Natural killer cell (primary cell): Measurements from ENCODE around the gene GIPC1. TPM values are rescaled to one million over a fixed set of nuclear protein-coding genes. Genes with fewer than 3 reads are reported as not detected.

Source experiments
- ATAC-seq, 3 donors: fragments of 150-1000 bp in 2 of 3; fragments of 200-7000 bp in 1 of 3; cut with Tn5 transposase; 1 replicate in 1 of 3; 2 replicates in 2 of 3; pipeline ENCODE4 v1.10.0; 2021; ENCODE audit warnings: mild to moderate bottlenecking in 2 of 3, moderate library complexity in 2 of 3
- DNase-seq, 2 donors: peaks; one replicate each; pipeline versions ENCODE4 v3.0.0 to v3.0.0-alpha.2; 2013 to 2021; ENCODE audit warnings: mixed read lengths in 1 of 2
- H3K27ac ChIP-seq: one replicate; pipeline ENCODE4 v1.5.1; 2013; ENCODE audit warnings: mild to moderate bottlenecking, low read length
- H3K27me3 ChIP-seq: one replicate; pipeline ENCODE4 v1.6.1; 2013; ENCODE audit warnings: low read length; ENCODE audit not compliant: control insufficient read depth, insufficient read depth
- H3K36me3 ChIP-seq: one replicate; pipeline ENCODE4 v1.6.1; 2013; ENCODE audit warnings: low read length; ENCODE audit not compliant: control insufficient read depth, insufficient read depth
- H3K4me1 ChIP-seq: one replicate; pipeline ENCODE4 v1.6.1; 2013; ENCODE audit warnings: low read length; ENCODE audit not compliant: control insufficient read depth, insufficient read depth
- H3K4me3 ChIP-seq: one replicate; pipeline ENCODE4 v1.5.1; 2013; ENCODE audit warnings: low read length
- H3K9me3 ChIP-seq: one replicate; pipeline ENCODE4 v1.6.1; 2013; ENCODE audit warnings: low read length; ENCODE audit not compliant: control insufficient read depth, insufficient read depth
- H3K27ac Mint-ChIP-seq, 2 donors: one replicate each; pipeline ENCODE4 v1.8.0; 2022; ENCODE audit warnings: mild to moderate bottlenecking in 2 of 2, mixed read lengths in 2 of 2, moderate library complexity in 1 of 2
- H3K27me3 Mint-ChIP-seq, 2 donors: one replicate each; pipeline ENCODE4 v1.8.0; 2022; ENCODE audit warnings: low read depth in 2 of 2, mixed read lengths in 2 of 2
- H3K36me3 Mint-ChIP-seq: one replicate; pipeline ENCODE4 v1.8.0; 2022; ENCODE audit warnings: mixed read lengths
- H3K4me1 Mint-ChIP-seq, 2 donors: one replicate each; pipeline ENCODE4 v1.8.0; 2022; ENCODE audit warnings: mixed read lengths in 2 of 2
- H3K4me3 Mint-ChIP-seq: one replicate; pipeline ENCODE4 v1.8.0; 2022; ENCODE audit warnings: mild to moderate bottlenecking, moderate library complexity, mixed read lengths
- H3K9me3 Mint-ChIP-seq, 2 donors: one replicate each; pipeline ENCODE4 v1.8.0; 2022; ENCODE audit warnings: mixed read lengths in 2 of 2
- WGBS: methylation state at CpG from one replicate; pipeline ENCODE4 v1.1.7; 2013; ENCODE audit warnings: missing lambda C conversion rate; ENCODE audit not compliant: insufficient coverage; 5-methylcytosine and 5-hydroxymethylcytosine counted together
- intact Hi-C: fragments of 100-400 bp; cut with micrococcal nuclease; formaldehyde crosslinking; loops from one replicate; pipeline ENCODE4 v1.14.2; 2022
- total RNA-seq, 4 donors: library from RNA; stranded (reverse); fragments of 120-200 nt in 1 of 4; gene quantifications; one replicate each; pipeline versions ENCODE4 v1.2.3 to v1.2.4, GENCODE V29; 2013 to 2022
- TF ChIP-seq, protein P1 (sequence below): fragments of 200-600 bp; IDR thresholded peaks from one replicate; pipeline ENCODE4 v1.8.0; 2022; ENCODE audit warnings: antibody characterized with exemption

GIPC1 gene
- total RNA-seq, 3 donors from 2014 or later (not counting 1 experiment from before 2014, with no cell fraction given), result 25.3 to 34.5 (median 31.4) TPM

DNA sequence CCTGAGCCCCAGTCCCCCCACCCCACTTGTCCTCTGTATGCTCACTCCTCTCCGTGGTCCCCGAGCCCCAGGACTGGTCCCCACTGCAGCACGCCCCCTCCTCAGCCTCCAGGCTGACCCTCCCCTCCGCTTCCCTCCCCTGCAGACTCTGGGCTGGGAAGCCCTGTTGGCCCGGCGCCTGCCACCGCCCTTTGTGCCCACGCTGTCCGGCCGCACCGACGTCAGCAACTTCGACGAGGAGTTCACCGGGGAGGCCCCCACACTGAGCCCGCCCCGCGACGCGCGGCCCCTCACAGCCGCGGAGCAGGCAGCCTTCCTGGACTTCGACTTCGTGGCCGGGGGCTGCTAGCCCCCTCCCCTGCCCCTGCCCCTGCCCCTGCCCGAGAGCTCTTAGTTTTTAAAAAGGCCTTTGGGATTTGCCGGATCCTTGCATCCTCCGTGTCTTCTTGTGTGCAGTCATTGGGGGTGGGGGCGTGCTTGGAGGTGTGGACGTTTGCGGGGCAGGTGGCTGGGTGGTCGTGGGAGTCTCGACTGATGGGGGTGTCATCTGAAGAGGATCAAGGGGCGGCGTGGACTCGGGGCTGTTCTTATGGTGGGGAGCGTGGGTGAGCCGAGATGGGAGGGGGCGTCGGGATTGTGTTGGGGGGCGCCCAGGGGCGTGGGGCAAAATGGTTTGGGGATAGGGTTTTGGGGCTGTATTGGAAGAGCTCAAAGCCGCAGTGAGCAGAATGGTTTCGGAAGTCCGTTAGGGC is 24.3 kb downstream of the GIPC1 start:
- H3K4me3 Mint-ChIP-seq, result no peak overlapping the region
- peaks cover 0 to 11% of the 10 kb centered on the region in 2 donors for H3K27me3 Mint-ChIP-seq
- Histone ChIP-seq H3K4me1 (peaks cover 44% of the 10 kb centered on the region), H3K9me3 (no peaks in the 10 kb centered on the region), H3K36me3 (peaks cover 39% of the 10 kb centered on the region), H3K27me3 (peaks cover 11% of the 10 kb centered on the region), H3K27ac (no peak overlapping the region), H3K4me3 (no peak overlapping the region)
- no peak for ATAC-seq
- H3K4me1 Mint-ChIP-seq, result peaks cover 25 to 43% of the 10 kb centered on the region in 2 donors
- H3K36me3 Mint-ChIP-seq, result no peaks in the 10 kb centered on the region
- WGBS, result 79% methylated on average over 46 of the region's 46 CpGs
- peak in 1 of 2 donors; percentile 23 for DNase-seq
- TF ChIP-seq, protein P1, sequence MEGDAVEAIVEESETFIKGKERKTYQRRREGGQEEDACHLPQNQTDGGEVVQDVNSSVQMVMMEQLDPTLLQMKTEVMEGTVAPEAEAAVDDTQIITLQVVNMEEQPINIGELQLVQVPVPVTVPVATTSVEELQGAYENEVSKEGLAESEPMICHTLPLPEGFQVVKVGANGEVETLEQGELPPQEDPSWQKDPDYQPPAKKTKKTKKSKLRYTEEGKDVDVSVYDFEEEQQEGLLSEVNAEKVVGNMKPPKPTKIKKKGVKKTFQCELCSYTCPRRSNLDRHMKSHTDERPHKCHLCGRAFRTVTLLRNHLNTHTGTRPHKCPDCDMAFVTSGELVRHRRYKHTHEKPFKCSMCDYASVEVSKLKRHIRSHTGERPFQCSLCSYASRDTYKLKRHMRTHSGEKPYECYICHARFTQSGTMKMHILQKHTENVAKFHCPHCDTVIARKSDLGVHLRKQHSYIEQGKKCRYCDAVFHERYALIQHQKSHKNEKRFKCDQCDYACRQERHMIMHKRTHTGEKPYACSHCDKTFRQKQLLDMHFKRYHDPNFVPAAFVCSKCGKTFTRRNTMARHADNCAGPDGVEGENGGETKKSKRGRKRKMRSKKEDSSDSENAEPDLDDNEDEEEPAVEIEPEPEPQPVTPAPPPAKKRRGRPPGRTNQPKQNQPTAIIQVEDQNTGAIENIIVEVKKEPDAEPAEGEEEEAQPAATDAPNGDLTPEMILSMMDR, result no peak
- H3K9me3 Mint-ChIP-seq, result no peaks in the 10 kb centered on the region
- H3K27ac Mint-ChIP-seq, result peak overlapping the region; percentile 11 to 99
- intact Hi-C loops, result loop anchor here (1.0 to 10.0 kb wide), 2 partner anchors 12 to 587 kb away; no protein-coding TSS in a partner anchor

DNA sequence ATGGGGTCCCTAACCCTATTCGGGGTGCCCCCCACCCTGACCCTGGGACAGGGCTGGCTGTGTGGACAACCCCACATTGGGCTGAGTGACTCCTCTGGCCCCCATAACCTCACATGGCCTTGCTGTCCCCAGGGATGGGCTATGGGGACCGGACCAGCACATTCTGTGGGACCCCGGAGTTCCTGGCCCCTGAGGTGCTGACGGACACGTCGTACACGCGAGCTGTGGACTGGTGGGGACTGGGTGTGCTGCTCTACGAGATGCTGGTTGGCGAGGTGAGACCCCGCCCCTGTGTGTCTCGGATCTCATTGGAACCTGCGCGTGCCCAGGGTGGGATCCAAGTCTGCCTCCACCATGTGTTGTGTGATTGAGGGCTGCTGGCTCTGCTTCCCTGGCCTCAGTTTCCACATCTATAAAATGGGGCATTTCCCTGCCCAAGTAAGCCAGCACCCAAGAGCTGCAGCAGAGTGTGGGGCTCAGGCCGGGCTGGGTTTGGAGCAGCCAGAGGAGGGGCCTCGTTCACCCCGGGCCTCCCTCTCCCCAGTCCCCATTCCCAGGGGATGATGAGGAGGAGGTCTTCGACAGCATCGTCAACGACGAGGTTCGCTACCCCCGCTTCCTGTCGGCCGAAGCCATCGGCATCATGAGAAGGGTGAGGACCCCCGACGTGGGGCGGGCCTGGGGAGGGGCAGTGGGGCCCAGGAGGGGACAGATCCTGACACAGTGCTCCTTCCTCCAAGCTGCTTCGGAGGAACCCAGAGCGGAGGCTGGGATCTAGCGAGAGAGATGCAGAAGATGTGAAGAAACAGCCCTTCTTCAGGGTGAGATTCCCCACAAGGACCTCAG is 25.7 kb downstream of the GIPC1 start:
- Mint-ChIP-seq H3K27ac (no peak overlapping the region), H3K9me3 (no peaks in the 10 kb centered on the region), H3K4me1 (peaks cover 16 to 30% of the 10 kb centered on the region in 2 donors), H3K4me3 (peak overlapping the region; percentile 35), H3K36me3 (no peaks in the 10 kb centered on the region), H3K27me3 (peaks cover 0 to 11% of the 10 kb centered on the region in 2 donors)
- DNase-seq (no peak), ATAC-seq (no peak)
- intact Hi-C loops, result loop anchor here (10.0 kb wide), 1 partner anchor 585 kb away; no protein-coding TSS in a partner anchor
- Histone ChIP-seq H3K36me3 (peaks cover 48% of the 10 kb centered on the region), H3K27ac (no peak overlapping the region), H3K9me3 (no peaks in the 10 kb centered on the region), H3K4me1 (peaks cover 30% of the 10 kb centered on the region), H3K4me3 (no peak overlapping the region), H3K27me3 (peaks cover 11% of the 10 kb centered on the region)
- TF ChIP-seq, protein P1, result no peak
- WGBS, result 91% methylated on average over 32 of the region's 32 CpGs

DNA sequence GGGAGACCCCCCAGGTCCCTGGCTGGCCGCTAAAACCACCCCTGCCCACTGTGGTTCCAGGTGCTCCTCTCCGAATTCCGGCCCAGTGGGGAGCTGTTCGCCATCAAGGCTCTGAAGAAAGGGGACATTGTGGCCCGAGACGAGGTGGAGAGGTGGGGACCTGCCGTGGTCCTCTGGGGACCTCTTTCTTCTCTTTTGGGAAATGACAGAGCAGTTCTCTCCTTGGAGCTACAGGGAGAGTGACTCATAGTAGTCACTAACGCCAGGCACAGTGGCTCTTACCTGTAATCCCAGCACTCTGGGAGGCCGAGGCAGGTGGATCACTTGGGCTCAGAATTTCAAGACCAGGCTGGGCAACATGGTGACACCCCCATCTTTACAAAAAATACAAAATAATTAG is 28.1 kb downstream of the GIPC1 start:
- Histone ChIP-seq H3K4me1 (peaks cover 13% of the 10 kb centered on the region), H3K4me3 (no peak overlapping the region), H3K27me3 (no peaks in the 10 kb centered on the region), H3K9me3 (no peaks in the 10 kb centered on the region), H3K36me3 (peaks cover 70% of the 10 kb centered on the region), H3K27ac (no peak overlapping the region)
- DNase-seq (no peak), ATAC-seq (no peak)
- Mint-ChIP-seq H3K36me3 (no peaks in the 10 kb centered on the region), H3K9me3 (no peaks in the 10 kb centered on the region), H3K4me1 (peaks cover 8 to 13% of the 10 kb centered on the region in 2 donors), H3K27me3 (peaks cover 0 to 3% of the 10 kb centered on the region in 2 donors), H3K27ac (peak overlapping the region in 1 of 2 donors; percentile 22), H3K4me3 (no peak overlapping the region)
- TF ChIP-seq, protein P1, result no peak
- intact Hi-C loops, result no loop called here
- 86% methylated on average over 9 of the region's 9 CpGs for WGBS
